Activated naive CD4-positive, alpha-beta T cell treated with anti-CD3 and anti-CD28 coated beads for 36 hours (primary cell): Measurements from ENCODE around the gene ADGRG7. TPM values are rescaled to one million over a fixed set of nuclear protein-coding genes. Genes with fewer than 3 reads are reported as not detected.

Source experiments
- CTCF ChIA-PET: fragments of 350-600 bp; sonication (Branson Sonifier 250); formaldehyde crosslinking; loops from one replicate; lab custom pipeline; 2021; ENCODE audit warnings: antibody characterized with exemption; lab: Charles Lee
- DNase-seq: peaks from one replicate; pipeline ENCODE4 v3.0.0-alpha.2; 2020
- H3K27ac Mint-ChIP-seq: one replicate; pipeline ENCODE4 v1.8.0; 2021; ENCODE audit warnings: mild to moderate bottlenecking, mixed read lengths
- H3K27me3 Mint-ChIP-seq: one replicate; pipeline ENCODE4 v1.8.0; 2021; ENCODE audit warnings: low read depth, mixed read lengths
- H3K36me3 Mint-ChIP-seq: one replicate; pipeline ENCODE4 v1.8.0; 2021; ENCODE audit warnings: low read depth, mixed read lengths
- H3K4me1 Mint-ChIP-seq: one replicate; pipeline ENCODE4 v1.8.0; 2021; ENCODE audit warnings: low read depth, mixed read lengths
- H3K4me3 Mint-ChIP-seq: one replicate; pipeline ENCODE4 v1.8.0; 2021; ENCODE audit warnings: mild to moderate bottlenecking, moderate library complexity, mixed read lengths
- H3K9me3 Mint-ChIP-seq: one replicate; pipeline ENCODE4 v1.8.0; 2021; ENCODE audit warnings: mixed read lengths
- intact Hi-C: fragments of 100-400 bp; cut with micrococcal nuclease; formaldehyde crosslinking; loops from one replicate; pipeline ENCODE4 v1.15.1; 2023
- total RNA-seq, 2 experiments: library from RNA; stranded (reverse); gene quantifications; one replicate each; pipeline ENCODE4 v1.2.3, GENCODE V29; 2021

Gene ADGRG7
- total RNA-seq, 2 experiments from 2014 or later: not detected

- no peak overlapping the region for H3K4me3 Mint-ChIP-seq
- H3K27me3 Mint-ChIP-seq: peaks cover 33% of the 10 kb centered on the region
- no peaks in the 10 kb centered on the region for H3K9me3 Mint-ChIP-seq
- DNase-seq: no peak
- intact Hi-C loops: no loop called here
- no peaks in the 10 kb centered on the region for H3K36me3 Mint-ChIP-seq
- H3K4me1 Mint-ChIP-seq: no peaks in the 10 kb centered on the region
- CTCF ChIA-PET: no interaction called here
- no peak overlapping the region for H3K27ac Mint-ChIP-seq
These were observed 87.8 kb downstream of the ADGRG7 start for GRCh38 chr3:100697172-100697571.

- Mint-ChIP-seq H3K27ac (no peak overlapping the region), H3K4me3 (no peak overlapping the region), H3K36me3 (no peaks in the 10 kb centered on the region), H3K4me1 (no peaks in the 10 kb centered on the region), H3K9me3 (no peaks in the 10 kb centered on the region), H3K27me3 (peaks cover 37% of the 10 kb centered on the region)
- CTCF ChIA-PET: no interaction called here
- intact Hi-C loops: no loop called here
- no peak for DNase-seq
These were observed 88.4 kb downstream of the ADGRG7 start for GRCh38 chr3:100697723-100698285.

DNA sequence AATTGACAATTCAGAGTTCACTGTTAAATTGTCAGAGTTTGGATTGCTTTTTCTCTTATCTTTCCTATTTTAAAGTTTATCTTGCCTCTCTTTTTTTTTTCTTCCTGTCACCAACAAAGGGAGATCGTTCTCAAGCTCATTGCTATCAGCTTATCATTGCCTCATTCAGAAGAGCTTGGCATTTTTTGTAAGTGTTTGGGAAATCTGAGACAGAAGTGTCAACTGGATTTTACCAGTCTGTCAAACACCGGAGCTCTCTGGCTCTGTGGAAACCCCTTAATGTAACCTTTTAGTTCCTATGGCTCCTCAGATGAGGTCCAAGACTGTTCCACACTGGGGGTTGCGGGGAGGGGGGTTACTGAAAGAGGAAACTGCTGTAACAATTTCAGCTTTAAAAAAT, 89.3 kb downstream of the ADGRG7 start:
- CTCF ChIA-PET: interaction anchor here (0.7 kb wide), 1 partner anchor 107 kb away, joined by 3 read pairs; no protein-coding TSS in a partner anchor
- no peak overlapping the region for H3K4me3 Mint-ChIP-seq
- H3K27ac Mint-ChIP-seq: no peak overlapping the region
- intact Hi-C loops: no loop called here
- peaks cover 35% of the 10 kb centered on the region for H3K27me3 Mint-ChIP-seq
- no peaks in the 10 kb centered on the region for H3K4me1 Mint-ChIP-seq
- no peak for DNase-seq
- no peaks in the 10 kb centered on the region for H3K9me3 Mint-ChIP-seq
- H3K36me3 Mint-ChIP-seq: no peaks in the 10 kb centered on the region

- intact Hi-C loops: no loop called here
- peaks cover 25% of the 10 kb centered on the region for H3K27me3 Mint-ChIP-seq
- CTCF ChIA-PET: no interaction called here
- H3K27ac Mint-ChIP-seq: no peak overlapping the region
- no peaks in the 10 kb centered on the region for H3K36me3 Mint-ChIP-seq
- no peaks in the 10 kb centered on the region for H3K4me1 Mint-ChIP-seq
- H3K9me3 Mint-ChIP-seq: no peaks in the 10 kb centered on the region
- DNase-seq: no peak
- no peak overlapping the region for H3K4me3 Mint-ChIP-seq
These were observed 91.3 kb downstream of the ADGRG7 start for GRCh38 chr3:100700708-100701107.

DNA sequence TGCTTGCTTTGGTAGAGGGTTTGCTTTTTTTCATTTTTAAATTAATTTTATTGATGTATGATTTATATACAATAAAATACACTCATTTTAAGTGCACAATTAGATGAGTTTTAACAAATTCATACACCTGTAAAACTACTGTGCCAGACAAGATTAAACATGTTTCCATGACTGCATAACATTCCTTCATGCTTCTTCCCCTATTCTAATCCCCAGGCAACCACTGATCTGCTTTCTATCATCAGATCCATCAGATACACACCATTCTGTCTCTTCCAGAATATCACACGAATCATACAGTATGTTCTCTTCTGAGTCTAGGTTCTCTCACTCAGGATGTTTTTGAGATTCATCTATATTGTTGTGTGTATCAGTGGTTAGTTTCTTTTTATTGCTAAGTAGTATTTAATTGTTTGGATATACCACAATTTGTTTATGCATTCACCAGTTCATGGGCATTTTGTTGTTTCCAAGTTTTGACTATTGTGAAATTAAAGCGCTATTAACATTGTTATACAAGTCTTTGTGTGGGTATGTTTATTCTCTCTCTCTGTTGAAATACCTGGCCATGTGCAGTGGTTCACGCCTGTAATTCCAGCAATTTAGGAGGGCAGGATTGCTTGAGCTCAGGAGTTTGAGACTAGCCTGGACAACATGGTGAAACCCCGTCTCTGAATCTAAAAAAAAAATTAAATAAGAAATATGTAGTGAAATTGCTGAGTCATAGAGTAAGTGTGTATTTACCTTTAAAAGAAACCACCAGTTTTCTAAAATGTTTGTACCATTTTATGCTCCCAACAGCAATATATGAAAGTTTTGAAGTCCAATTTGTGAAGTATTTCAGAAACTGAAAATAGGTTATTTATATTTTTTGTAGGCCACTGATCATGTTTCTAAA, 92.9 kb downstream of the ADGRG7 start:
- CTCF ChIA-PET: no interaction called here
- no peaks in the 10 kb centered on the region for H3K4me1 Mint-ChIP-seq
- DNase-seq: no peak
- no peak overlapping the region for H3K27ac Mint-ChIP-seq
- intact Hi-C loops: no loop called here
- no peaks in the 10 kb centered on the region for H3K9me3 Mint-ChIP-seq
- peaks cover 26% of the 10 kb centered on the region for H3K27me3 Mint-ChIP-seq
- no peaks in the 10 kb centered on the region for H3K36me3 Mint-ChIP-seq
- no peak overlapping the region for H3K4me3 Mint-ChIP-seq

DNA sequence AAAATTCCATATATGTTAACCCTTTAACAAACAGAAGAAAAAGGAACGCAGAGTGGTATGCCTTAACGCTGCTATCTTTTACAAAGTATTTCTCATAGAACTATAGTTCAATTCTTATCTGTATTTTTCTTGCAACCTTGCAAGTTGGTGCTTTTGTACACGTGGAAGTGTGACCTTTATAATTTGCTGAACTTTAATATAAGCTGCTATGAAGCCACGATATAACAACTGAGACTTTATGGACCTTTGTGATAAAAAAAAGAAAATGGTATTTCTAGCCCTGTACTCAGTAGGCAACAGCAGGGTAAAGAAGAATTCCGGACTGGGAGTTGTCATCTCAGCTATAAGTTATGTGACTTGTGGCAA, 93.6 kb downstream of the ADGRG7 start:
- no peak for DNase-seq
- Mint-ChIP-seq H3K36me3 (no peaks in the 10 kb centered on the region), H3K27ac (no peak overlapping the region), H3K27me3 (peaks cover 26% of the 10 kb centered on the region), H3K4me1 (no peaks in the 10 kb centered on the region), H3K9me3 (no peaks in the 10 kb centered on the region), H3K4me3 (no peak overlapping the region)
- intact Hi-C loops: no loop called here
- CTCF ChIA-PET: no interaction called here

- H3K4me3 Mint-ChIP-seq: no peak overlapping the region
- peaks cover 5% of the 10 kb centered on the region for H3K4me1 Mint-ChIP-seq
- H3K9me3 Mint-ChIP-seq: no peaks in the 10 kb centered on the region
- intact Hi-C loops: no loop called here
- no peak overlapping the region for H3K27ac Mint-ChIP-seq
- H3K36me3 Mint-ChIP-seq: no peaks in the 10 kb centered on the region
- H3K27me3 Mint-ChIP-seq: peaks cover 18% of the 10 kb centered on the region
- CTCF ChIA-PET: no interaction called here
- DNase-seq: no peak
These were observed 94.5 kb downstream of the ADGRG7 start for GRCh38 chr3:100703865-100704264.

DNA sequence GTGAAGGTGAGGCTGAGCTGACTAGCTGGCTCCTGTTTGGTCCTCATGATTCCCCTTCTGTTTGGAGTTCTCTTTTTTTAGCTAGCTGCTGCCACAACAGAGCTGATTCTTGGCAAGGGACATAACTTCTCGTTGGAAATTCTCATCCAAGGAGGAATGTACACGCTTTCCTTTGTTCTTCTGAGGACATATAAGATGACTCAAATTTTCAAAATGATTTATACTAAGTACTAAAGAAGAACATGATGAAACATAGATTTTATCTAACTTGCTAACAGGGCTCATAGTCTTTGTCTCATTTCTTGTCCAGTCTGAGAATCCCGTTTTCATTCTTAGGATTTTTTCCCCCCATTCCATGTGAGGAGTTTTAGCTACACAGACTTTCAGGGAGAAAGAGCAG, 97.0 kb downstream of the ADGRG7 start:
- peaks cover 2% of the 10 kb centered on the region for H3K9me3 Mint-ChIP-seq
- intact Hi-C loops: no loop called here
- peaks cover 16% of the 10 kb centered on the region for H3K27me3 Mint-ChIP-seq
- no peak for DNase-seq
- CTCF ChIA-PET: no interaction called here
- H3K4me1 Mint-ChIP-seq: peaks cover 18% of the 10 kb centered on the region
- H3K27ac Mint-ChIP-seq: no peak overlapping the region
- H3K4me3 Mint-ChIP-seq: no peak overlapping the region
- peaks cover 7% of the 10 kb centered on the region for H3K36me3 Mint-ChIP-seq

DNA sequence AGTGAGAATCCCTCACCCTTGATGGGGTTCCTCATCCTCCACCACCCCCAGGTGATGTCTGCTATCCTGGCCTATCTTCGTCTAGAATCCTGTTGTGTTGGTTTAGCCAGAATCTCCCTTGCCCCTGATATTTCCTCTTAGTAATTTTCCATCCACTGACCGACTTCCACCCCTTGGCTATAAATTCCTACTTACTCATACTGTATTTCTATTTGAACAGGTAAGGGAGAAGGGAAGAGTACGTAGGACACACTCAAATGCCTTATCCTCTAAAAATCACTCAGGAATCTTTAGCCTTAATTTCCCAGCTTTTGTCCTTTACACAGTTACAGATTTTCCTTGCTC, 99.2 kb downstream of the ADGRG7 start:
- Mint-ChIP-seq H3K4me1 (peaks cover 36% of the 10 kb centered on the region), H3K36me3 (peaks cover 19% of the 10 kb centered on the region), H3K27me3 (peaks cover 6% of the 10 kb centered on the region), H3K27ac (peak overlapping the region; percentile 97), H3K9me3 (peaks cover 2% of the 10 kb centered on the region), H3K4me3 (peak overlapping the region; percentile 83)
- CTCF ChIA-PET: interaction anchor here (0.6 to 0.7 kb wide), 2 partner anchors 166 to 246 kb away, joined by 3 to 6 read pairs; no protein-coding TSS in a partner anchor
- no peak for DNase-seq
- intact Hi-C loops: loop anchor here (2.0 kb wide), 1 partner anchor 892 kb away; the partner anchor contains the start of gene CMSS1

DNA sequence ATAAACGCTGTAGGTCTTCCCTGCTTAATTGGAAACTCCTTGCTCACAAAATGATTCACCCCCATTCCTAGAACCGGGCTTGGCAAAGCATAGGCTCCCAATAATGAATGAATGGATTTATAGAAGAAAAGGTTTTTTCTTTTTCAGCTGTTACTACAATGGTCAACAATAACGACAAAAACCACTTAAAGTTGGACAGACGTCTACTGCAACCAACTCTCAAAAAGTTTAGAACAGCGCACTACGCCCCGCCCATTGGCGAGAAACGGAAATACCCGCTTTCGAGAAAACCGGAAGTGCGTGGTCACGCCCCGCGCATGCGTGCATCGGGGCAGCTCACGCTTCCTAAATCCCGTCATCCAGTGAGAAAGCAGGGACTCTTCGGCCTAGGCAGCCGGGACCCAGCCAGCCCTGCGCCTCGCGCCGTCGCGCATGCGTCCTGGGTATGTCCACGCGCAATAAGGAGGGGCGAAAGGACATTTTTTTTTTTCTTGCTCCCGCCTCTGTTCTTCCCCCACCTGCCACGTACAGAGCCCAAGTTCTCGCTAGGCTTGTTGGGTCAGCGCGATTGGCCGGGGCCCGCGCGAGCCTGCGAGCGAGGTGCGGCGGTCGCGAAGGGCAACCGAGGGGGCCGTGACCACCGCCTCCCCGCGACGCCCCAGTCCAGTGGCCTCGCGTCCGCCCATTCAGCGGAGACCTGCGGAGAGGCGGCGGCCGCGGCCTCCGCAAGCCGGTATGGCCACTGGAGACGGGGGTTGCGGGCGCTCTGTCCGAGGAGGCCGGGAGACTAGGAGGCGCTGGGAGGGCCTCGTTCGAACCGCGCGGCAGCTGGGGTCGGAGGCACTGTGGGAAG, 99.8 kb downstream of the ADGRG7 start, which contains the start of gene TFG:
TFG (plus strand) TSS at position 506 of the 853 bp plus-strand sequence. CDS start 4,192 bp downstream, outside the sequence.
- Mint-ChIP-seq H3K27ac (peak within 1 kb of the TSS; percentile 97), H3K4me1 (peaks cover 39% of the 10 kb centered on the region), H3K9me3 (peaks cover 2% of the 10 kb centered on the region), H3K36me3 (peaks cover 23% of the 10 kb centered on the region), H3K27me3 (peaks cover 6% of the 10 kb centered on the region), H3K4me3 (peak within 1 kb of the TSS; percentile 83)
- CTCF ChIA-PET: interaction anchor here (0.6 to 1.7 kb wide), 4 partner anchors 119 to 247 kb away, joined by 3 to 6 read pairs (median 4); no protein-coding TSS in a partner anchor
- intact Hi-C loops: loop anchor here (1.0 to 2.0 kb wide), 7 partner anchors 374 to 968 kb away; partner anchors contain the start of genes CMSS1, PCNP, TBC1D23 and ZBTB11
- peak; percentile 98 for DNase-seq

- Mint-ChIP-seq H3K4me3 (peak overlapping the region; percentile 83), H3K27ac (peak overlapping the region; percentile 88), H3K36me3 (peaks cover 27% of the 10 kb centered on the region), H3K27me3 (peaks cover 6% of the 10 kb centered on the region), H3K9me3 (peaks cover 2% of the 10 kb centered on the region), H3K4me1 (peaks cover 40% of the 10 kb centered on the region)
- intact Hi-C loops: loop anchor here (1.0 to 10.0 kb wide), 13 partner anchors 45 to 1014 kb away; partner anchors contain the start of genes CEP97, CMSS1, LNP1 and PCNP
- CTCF ChIA-PET: interaction anchor here (1.0 to 1.7 kb wide), 4 partner anchors 17 to 248 kb away, joined by 4 to 5 read pairs (median 4); no protein-coding TSS in a partner anchor
- peak; percentile 43 for DNase-seq
These were observed 100.5 kb downstream of the ADGRG7 start for GRCh38 chr3:100709842-100710260.
